Loucy (cell line): Measurements from ENCODE around the gene RHEB.

Experiments
- H2AFZ ChIP-seq: fragments of 200-600 bp; sonication (generic); 2 replicates; pipeline ENCODE4 v1.6.0; 2016; ENCODE audit warnings: antibody characterized with exemption, mild to moderate bottlenecking, low read length, moderate library complexity
- H3F3A ChIP-seq: fragments of 200-600 bp; 2 replicates; pipeline ENCODE4 v1.6.0; 2016; ENCODE audit warnings: antibody characterized with exemption, low read depth, mild to moderate bottlenecking
- H3K27me3 ChIP-seq: fragments of 200-600 bp; sonication (generic); 2 replicates; pipeline ENCODE4 v1.6.1; 2014; ENCODE audit warnings: low read length, mild to moderate bottlenecking; ENCODE audit not compliant: insufficient read depth, poor library complexity, severe bottlenecking
- H3K36me3 ChIP-seq: fragments of 200-600 bp; sonication (generic); 2 replicates; pipeline ENCODE4 v1.6.1; 2016; ENCODE audit warnings: low read length; ENCODE audit not compliant: insufficient read depth
- H3K4me1 ChIP-seq: fragments of 200-600 bp; sonication (generic); 2 replicates; pipeline ENCODE4 v1.5.1; 2014; ENCODE audit warnings: low read length, mild to moderate bottlenecking; ENCODE audit not compliant: insufficient read depth, poor library complexity, severe bottlenecking
- H3K4me2 ChIP-seq: fragments of 200-600 bp; sonication (generic); 2 replicates; pipeline ENCODE4 v1.6.0; 2014; ENCODE audit warnings: antibody characterized with exemption, low read length, low read depth, mild to moderate bottlenecking; ENCODE audit not compliant: poor library complexity, severe bottlenecking
- H3K4me3 ChIP-seq: fragments of 200-600 bp; sonication (generic); 2 replicates; pipeline ENCODE4 v1.5.1; 2014; ENCODE audit warnings: low read length, mild to moderate bottlenecking, mixed read lengths; ENCODE audit not compliant: poor library complexity, severe bottlenecking
- H3K79me2 ChIP-seq: fragments of 200-600 bp; sonication (generic); 2 replicates; pipeline ENCODE4 v1.6.1; 2014; ENCODE audit warnings: low read length; ENCODE audit not compliant: insufficient read depth
- H3K9ac ChIP-seq: fragments of 200-600 bp; sonication (generic); 2 replicates; pipeline ENCODE4 v1.6.0; 2014; ENCODE audit warnings: mild to moderate bottlenecking, low read depth, low read length, moderate library complexity; ENCODE audit not compliant: poor library complexity, severe bottlenecking
- H3K9me2 ChIP-seq: fragments of 200-600 bp; sonication (generic); replicated peaks from 2 replicates; pipeline ENCODE4 v1.6.1; 2016; ENCODE audit warnings: low read depth, low read length, mixed read lengths
- H3K9me3 ChIP-seq: fragments of 200-600 bp; sonication (generic); 2 replicates; pipeline ENCODE4 v1.6.1; 2014; ENCODE audit warnings: mild to moderate bottlenecking, antibody characterized with exemption, low read length, low read depth; ENCODE audit not compliant: insufficient read depth
- H4K20me1 ChIP-seq: fragments of 200-600 bp; sonication (generic); 2 replicates; pipeline ENCODE4 v1.6.0; 2014; ENCODE audit warnings: antibody characterized with exemption, low read length, mild to moderate bottlenecking; ENCODE audit not compliant: insufficient read depth, poor library complexity, severe bottlenecking
- CTCF ChIP-seq: fragments of 200-600 bp; sonication (generic); conservative IDR thresholded peaks from 2 replicates; pipeline ENCODE4 v1.5.1; 2014; ENCODE audit warnings: mild to moderate bottlenecking, antibody characterized with exemption, low read length
- EZH2phosphoT487 ChIP-seq: fragments of 200-600 bp; IDR thresholded peaks from 2 replicates; pipeline ENCODE4 v1.6.1; 2018; ENCODE audit warnings: antibody characterized with exemption, mild to moderate bottlenecking, moderate library complexity, borderline replicate concordance

RHEB gene

GRCh38 chr7:151497306-151497871, 22.3 kb downstream of the RHEB start:
- no peak overlapping the region for H3K9ac ChIP-seq
- H3K4me2 ChIP-seq: no peak overlapping the region
- TF ChIP-seq CTCF (no peak), EZH2phosphoT487 (no peak)
- H3K79me2 ChIP-seq: peaks cover 100% of the 10 kb centered on the region
- H3K9me3 ChIP-seq: no peaks in the 10 kb centered on the region
- H3K4me1 ChIP-seq: no peaks in the 10 kb centered on the region
- no peaks in the 10 kb centered on the region for H3K9me2 ChIP-seq
- no peak overlapping the region for H2AFZ ChIP-seq
- peaks cover 91% of the 10 kb centered on the region for H4K20me1 ChIP-seq
- no peaks in the 10 kb centered on the region for H3K27me3 ChIP-seq
- no peaks in the 10 kb centered on the region for H3F3A ChIP-seq
- H3K4me3 ChIP-seq: no peak overlapping the region
- peaks cover 6% of the 10 kb centered on the region; the same call in 1 of the 2 replicates for H3K36me3 ChIP-seq

GRCh38 chr7:151495360-151495759, 24.3 kb downstream of the RHEB start:
- Histone ChIP-seq H3K4me2 (no peak overlapping the region), H3K9ac (no peak overlapping the region), H3K36me3 (peaks cover 13% of the 10 kb centered on the region; the same call in 1 of the 2 replicates), H3K9me2 (no peaks in the 10 kb centered on the region), H3F3A (no peaks in the 10 kb centered on the region), H3K79me2 (peaks cover 100% of the 10 kb centered on the region), H3K9me3 (no peaks in the 10 kb centered on the region), H4K20me1 (peaks cover 86% of the 10 kb centered on the region), H3K4me1 (no peaks in the 10 kb centered on the region), H3K27me3 (no peaks in the 10 kb centered on the region), H3K4me3 (no peak overlapping the region), H2AFZ (no peak overlapping the region)
- no peak for TF ChIP-seq EZH2phosphoT487

- H3K36me3 ChIP-seq: peaks cover 20% of the 10 kb centered on the region; the same call in 1 of the 2 replicates
- no peak overlapping the region for H3K4me2 ChIP-seq
- H3K4me1 ChIP-seq: no peaks in the 10 kb centered on the region
- H4K20me1 ChIP-seq: peaks cover 82% of the 10 kb centered on the region
- no peaks in the 10 kb centered on the region for H3F3A ChIP-seq
- no peak overlapping the region for H3K9ac ChIP-seq
- TF ChIP-seq CTCF: no peak
- TF ChIP-seq EZH2phosphoT487: no peak
- H2AFZ ChIP-seq: no peak overlapping the region
- H3K9me3 ChIP-seq: no peaks in the 10 kb centered on the region
- H3K4me3 ChIP-seq: no peak overlapping the region
- no peaks in the 10 kb centered on the region for H3K9me2 ChIP-seq
- no peaks in the 10 kb centered on the region for H3K27me3 ChIP-seq
- H3K79me2 ChIP-seq: peaks cover 99% of the 10 kb centered on the region
Observed at GRCh38 chr7:151494298-151495284, 25.1 kb downstream of the RHEB start.
